HUES48 (cell line): ENCODE measurements around the gene ZNF383.
"Not testable (repeated sequence)": the region's sequence is repeated elsewhere in the genome, so short reads cannot be mapped to it uniquely, and the experiment has no call there.

Source experiments
- H3K27ac ChIP-seq: one replicate; pipeline ENCODE4 v1.7.0; 2013; ENCODE audit warnings: low read depth, low read length, inconsistent platforms
- H3K27me3 ChIP-seq: 2 replicates; pipeline ENCODE4 v1.6.1; 2013; ENCODE audit warnings: mild to moderate bottlenecking, low read length; ENCODE audit not compliant: control insufficient read depth, insufficient read depth
- H3K36me3 ChIP-seq: 2 replicates; pipeline ENCODE4 v1.6.1; 2013; ENCODE audit warnings: low read length; ENCODE audit not compliant: control insufficient read depth, insufficient read depth
- H3K4me1 ChIP-seq: 2 replicates; pipeline ENCODE4 v1.6.1; 2013; ENCODE audit warnings: mild to moderate bottlenecking, low read length; ENCODE audit not compliant: control insufficient read depth, insufficient read depth
- H3K4me3 ChIP-seq: 2 replicates; pipeline ENCODE4 v1.5.1; 2013; ENCODE audit warnings: mild to moderate bottlenecking, low read depth, low read length
- H3K9ac ChIP-seq: 2 replicates; pipeline ENCODE4 v1.6.1; 2013; ENCODE audit warnings: mild to moderate bottlenecking, low read depth, low read length, moderate library complexity
- H3K9me3 ChIP-seq: 2 replicates; pipeline ENCODE4 v1.6.1; 2013; ENCODE audit warnings: low read length; ENCODE audit not compliant: control insufficient read depth, insufficient read depth

Gene ZNF383

GRCh38 chr19:37226248-37226647, 8.2 kb downstream of the ZNF383 start:
- Histone ChIP-seq H3K4me3 (no peak overlapping the region), H3K27me3 (no peaks in the 10 kb centered on the region), H3K36me3 (peaks cover 27% of the 10 kb centered on the region), H3K27ac (no peak overlapping the region), H3K9me3 (peaks cover 21% of the 10 kb centered on the region), H3K4me1 (no peaks in the 10 kb centered on the region), H3K9ac (no peak overlapping the region)

DNA sequence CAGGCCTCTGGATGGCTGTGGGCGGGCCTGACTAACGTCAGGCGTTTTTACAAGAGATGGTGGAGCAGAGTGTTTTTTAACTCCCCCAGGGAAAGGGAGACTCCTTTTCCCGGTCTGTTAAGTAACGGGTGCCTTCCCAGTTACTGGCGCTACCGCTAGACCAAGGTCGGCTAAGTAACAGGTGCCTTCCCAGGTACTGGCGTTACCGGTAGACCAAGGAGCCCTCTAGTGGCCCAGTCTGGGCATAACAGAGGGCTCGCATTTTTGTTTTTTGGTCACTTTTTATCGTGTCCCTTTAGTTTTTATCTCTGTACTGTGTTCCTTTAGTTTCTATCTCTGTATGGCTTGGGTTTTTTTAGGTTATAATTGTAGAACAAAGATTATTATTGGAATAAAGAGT, 10.0 kb downstream of the ZNF383 start:
- no peak overlapping the region for H3K9ac ChIP-seq
- H3K27me3 ChIP-seq = no peaks in the 10 kb centered on the region
- H3K27ac ChIP-seq = no peak overlapping the region
- H3K9me3 ChIP-seq = peaks cover 37% of the 10 kb centered on the region
- no peak overlapping the region for H3K4me3 ChIP-seq
- no peaks in the 10 kb centered on the region for H3K4me1 ChIP-seq
- H3K36me3 ChIP-seq = peaks cover 26% of the 10 kb centered on the region

DNA sequence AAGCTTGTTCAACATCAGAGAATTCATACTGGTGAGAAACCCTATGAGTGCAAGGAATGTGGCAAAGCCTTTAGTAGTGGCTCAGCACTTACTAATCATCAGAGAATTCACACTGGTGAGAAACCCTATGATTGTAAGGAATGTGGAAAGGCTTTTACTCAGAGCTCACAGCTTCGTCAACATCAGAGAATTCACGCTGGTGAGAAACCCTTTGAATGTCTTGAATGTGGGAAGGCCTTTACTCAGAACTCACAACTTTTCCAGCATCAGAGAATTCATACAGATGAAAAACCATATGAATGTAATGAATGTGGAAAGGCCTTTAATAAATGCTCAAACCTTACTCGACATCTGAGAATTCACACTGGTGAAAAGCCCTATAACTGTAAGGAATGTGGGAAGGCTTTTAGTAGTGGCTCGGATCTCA, 25.2 kb downstream of the ZNF383 start:
- Histone ChIP-seq H3K4me1 (no peaks in the 10 kb centered on the region), H3K9me3 (peaks cover 87% of the 10 kb centered on the region), H3K36me3 (peaks cover 47% of the 10 kb centered on the region), H3K4me3 (no peak overlapping the region), H3K9ac (no peak overlapping the region), H3K27me3 (no peaks in the 10 kb centered on the region), H3K27ac (no peak overlapping the region)

DNA sequence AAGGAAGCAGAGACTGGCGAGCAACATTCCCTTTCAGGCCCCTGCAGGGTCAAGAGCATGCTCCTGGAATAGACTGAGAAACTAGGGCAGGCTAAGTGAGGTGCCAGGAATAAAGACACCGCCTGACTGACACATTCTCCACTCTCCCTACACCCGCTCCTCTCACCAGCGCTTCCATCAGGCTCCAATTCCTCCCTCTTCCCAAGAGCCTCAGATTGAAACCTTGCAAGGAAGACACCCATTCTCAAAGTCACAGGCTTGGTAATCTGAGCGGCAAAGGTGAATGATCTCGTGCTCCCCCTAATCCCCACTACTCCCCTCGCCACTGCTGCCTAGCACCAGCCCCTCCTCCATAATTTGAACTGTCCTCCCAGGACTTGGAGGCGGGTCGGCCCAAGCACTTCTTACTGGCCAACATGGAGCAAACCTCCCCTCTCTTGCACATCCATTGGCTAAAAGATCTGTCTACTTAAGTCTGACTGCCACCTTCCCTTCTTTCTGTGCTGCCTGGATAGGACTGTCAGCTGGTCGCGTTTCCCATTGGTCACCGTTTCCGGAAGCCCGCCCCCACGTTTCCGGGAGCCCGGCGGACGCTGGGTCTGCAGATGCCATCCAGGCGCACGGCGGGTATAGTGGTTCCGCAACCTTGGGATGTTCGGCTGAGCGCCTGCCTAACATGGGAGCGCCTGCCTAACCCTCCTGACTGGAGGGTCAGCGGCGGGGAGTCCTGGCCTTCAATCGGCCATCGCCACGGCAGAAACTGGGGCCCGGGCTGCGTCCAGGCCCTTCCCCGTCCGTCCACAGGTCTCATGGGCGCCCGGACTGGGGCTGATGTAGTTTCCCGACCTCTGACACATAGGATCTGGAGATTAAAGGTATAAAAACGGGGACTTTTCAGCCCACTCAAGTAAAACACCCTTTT, 33.6 kb downstream of the ZNF383 start:
- Histone ChIP-seq H3K4me1 (no peaks in the 10 kb centered on the region), H3K4me3 (peak overlapping the region; percentile 68), H3K27me3 (no peaks in the 10 kb centered on the region), H3K27ac (no peak overlapping the region), H3K36me3 (no peaks in the 10 kb centered on the region), H3K9ac (no peak overlapping the region), H3K9me3 (peaks cover 55% of the 10 kb centered on the region)

DNA sequence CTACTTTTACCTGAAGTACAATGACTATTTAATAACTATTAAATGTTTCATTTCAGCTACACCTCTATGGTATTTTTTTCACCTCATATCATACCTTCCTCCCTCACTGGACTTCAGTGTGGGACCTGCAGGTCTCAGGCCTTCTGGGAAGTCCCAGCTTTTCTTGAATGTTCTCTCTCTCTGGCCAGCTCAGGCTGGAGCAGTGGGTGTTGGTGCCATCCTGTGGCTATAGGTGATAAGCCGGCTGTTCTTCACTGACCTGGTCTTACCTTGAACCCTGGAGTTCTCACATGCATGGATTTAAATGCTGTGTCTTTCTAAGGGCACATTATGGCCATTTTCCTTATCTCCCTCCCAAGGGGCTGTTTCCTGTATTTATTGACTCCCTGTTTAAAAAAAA, 45.0 kb downstream of the ZNF383 start:
- H3K9ac ChIP-seq, H3K36me3 ChIP-seq, H3K27ac ChIP-seq, H3K4me3 ChIP-seq, H3K4me1 ChIP-seq, H3K27me3 ChIP-seq: not testable (repeated sequence)
- H3K9me3 ChIP-seq = peaks cover 17% of the 10 kb centered on the region

- not testable (repeated sequence) for H3K9ac ChIP-seq, H3K36me3 ChIP-seq, H3K4me1 ChIP-seq, H3K9me3 ChIP-seq, H3K27ac ChIP-seq, H3K4me3 ChIP-seq, H3K27me3 ChIP-seq
Measured at GRCh38 chr19:37267005-37267404, 49.0 kb downstream of the ZNF383 start.

- not testable (repeated sequence) for H3K4me1 ChIP-seq, H3K27me3 ChIP-seq, H3K4me3 ChIP-seq, H3K27ac ChIP-seq, H3K36me3 ChIP-seq, H3K9me3 ChIP-seq, H3K9ac ChIP-seq
Measured at GRCh38 chr19:37267755-37268154, 49.7 kb downstream of the ZNF383 start.

DNA sequence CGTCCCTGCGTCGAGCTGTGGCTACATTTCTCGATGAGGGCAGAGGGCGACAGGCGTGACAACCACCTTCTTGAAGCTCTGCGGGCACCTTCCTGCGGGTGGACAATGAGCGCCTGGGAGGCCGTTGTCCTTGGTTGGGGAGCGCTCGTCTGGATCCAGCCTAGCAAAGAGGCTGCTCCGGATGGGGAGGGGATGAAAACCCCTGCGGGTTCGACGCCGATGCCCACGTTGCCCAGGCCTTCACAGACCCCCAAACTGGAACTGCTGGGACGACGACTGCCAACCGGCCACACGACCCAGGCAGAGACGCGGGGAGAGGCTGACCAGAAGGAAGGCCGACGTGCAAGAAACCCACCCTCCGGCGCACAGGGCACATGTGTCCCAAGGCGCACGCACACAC, 62.6 kb downstream of the ZNF383 start:
- not testable (repeated sequence) for H3K36me3 ChIP-seq, H3K9me3 ChIP-seq, H3K27me3 ChIP-seq, H3K27ac ChIP-seq, H3K9ac ChIP-seq, H3K4me1 ChIP-seq, H3K4me3 ChIP-seq

DNA sequence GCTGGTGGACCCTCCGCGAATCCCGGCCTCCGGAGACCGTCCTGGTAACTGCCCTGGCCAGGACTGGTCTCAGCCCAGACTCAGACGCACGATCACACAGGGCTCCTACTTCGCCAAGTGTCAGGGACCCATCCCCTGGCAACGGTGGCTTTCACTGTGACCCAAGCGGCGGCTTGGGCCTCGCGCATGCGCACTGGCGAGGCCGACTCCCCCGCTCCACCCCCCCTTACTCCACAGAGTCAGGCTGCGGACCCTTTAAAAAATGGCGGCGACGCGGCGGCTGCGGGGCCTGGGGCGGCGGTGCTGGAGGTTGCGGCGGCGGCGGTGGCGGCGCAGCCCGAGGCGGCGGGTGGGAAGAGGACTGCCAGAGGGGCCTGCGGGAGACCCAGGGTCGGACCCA, 66.0 kb downstream of the ZNF383 start:
- not testable (repeated sequence) for H3K9me3 ChIP-seq, H3K27ac ChIP-seq, H3K4me1 ChIP-seq, H3K36me3 ChIP-seq, H3K27me3 ChIP-seq, H3K4me3 ChIP-seq, H3K9ac ChIP-seq

DNA sequence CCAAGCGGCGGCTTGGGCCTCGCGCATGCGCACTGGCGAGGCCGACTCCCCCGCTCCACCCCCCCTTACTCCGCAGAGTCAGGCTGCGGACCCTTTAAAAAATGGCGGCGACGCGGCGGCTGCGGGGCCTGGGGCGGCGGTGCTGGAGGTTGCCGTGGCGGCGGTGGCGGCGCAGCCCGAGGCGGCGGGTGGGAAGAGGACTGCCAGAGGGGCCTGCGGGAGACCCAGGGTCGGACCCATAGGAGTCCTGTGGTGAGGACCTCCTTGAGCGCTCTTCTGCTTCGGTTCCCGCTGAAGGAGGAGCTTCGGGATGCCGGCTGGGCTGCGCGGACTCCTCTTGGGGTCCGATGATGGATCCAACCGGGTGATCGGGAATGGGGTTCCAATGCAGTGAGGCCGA, 71.2 kb downstream of the ZNF383 start:
- not testable (repeated sequence) for H3K27ac ChIP-seq, H3K36me3 ChIP-seq, H3K27me3 ChIP-seq, H3K4me3 ChIP-seq, H3K9ac ChIP-seq, H3K4me1 ChIP-seq, H3K9me3 ChIP-seq

GRCh38 chr19:37292998-37293939, 75.3 kb downstream of the ZNF383 start:
- not testable (repeated sequence) for H3K4me3 ChIP-seq, H3K27me3 ChIP-seq, H3K36me3 ChIP-seq, H3K4me1 ChIP-seq, H3K27ac ChIP-seq, H3K9me3 ChIP-seq, H3K9ac ChIP-seq
